HL-60 (cell line): ENCODE data around the gene KLHL21.

Experiments used
- CTCF ChIP-seq: IDR thresholded peaks from one replicate; pipeline ENCODE4 v1.5.1; 2011; ENCODE audit warnings: low read length, control low read depth, inconsistent platforms; ENCODE audit not compliant: insufficient read depth
- GABPA ChIP-seq: IDR thresholded peaks from 2 replicates; pipeline ENCODE4 v1.6.1; 2012; ENCODE audit warnings: low read depth
- POLR2AphosphoS5 ChIP-seq: IDR thresholded peaks from 2 replicates; pipeline ENCODE4 v1.6.1; 2012; ENCODE audit warnings: low read depth

GRCh38 chr1:6594977-6595740, 7.5 kb downstream of the KLHL21 start:
- TF ChIP-seq CTCF: no peak
- no peak for TF ChIP-seq POLR2AphosphoS5
- no peak for TF ChIP-seq GABPA
